ENCODE measurements around the gene STAM.

STAM gene

GRCh38 chr10:17647326-17647725 is 3.4 kb downstream of the STAM start:
- DNase-seq (ENCODE audit: low read depth), result no peak

GRCh38 chr10:17648243-17649035 is 4.5 kb downstream of the STAM start:
- DNase-seq (ENCODE audit: low read depth), result no peak

GRCh38 chr10:17649052-17649451 is 5.1 kb downstream of the STAM start:
- no peak for DNase-seq (ENCODE audit: low read depth)

GRCh38 chr10:17649836-17650235 is 5.9 kb downstream of the STAM start:
- DNase-seq (ENCODE audit: low read depth), result no peak

DNA sequence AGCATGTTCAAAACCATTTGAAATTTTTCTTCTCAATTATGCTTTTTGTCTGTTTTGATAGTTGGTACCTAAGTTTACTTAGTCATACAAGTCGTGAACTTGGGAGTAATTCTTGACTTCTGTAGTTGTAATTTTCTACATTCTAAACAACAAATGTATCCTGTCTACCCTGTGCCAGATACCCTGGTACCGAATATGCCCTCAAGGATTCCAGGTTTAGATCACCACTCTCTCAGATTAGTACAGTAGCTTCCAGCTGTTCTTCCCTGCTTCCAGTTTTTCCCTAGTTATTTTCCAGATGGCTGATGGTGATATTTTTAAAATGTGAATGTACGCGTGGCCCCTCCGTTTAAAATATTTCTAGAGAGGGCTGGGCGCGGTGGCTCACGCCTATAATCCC is 6.5 kb downstream of the STAM start:
- DNase-seq (ENCODE audit: low read depth), result no peak

GRCh38 chr10:17651896-17652295 is 7.9 kb downstream of the STAM start:
- no peak for DNase-seq (ENCODE audit: low read depth)

DNA sequence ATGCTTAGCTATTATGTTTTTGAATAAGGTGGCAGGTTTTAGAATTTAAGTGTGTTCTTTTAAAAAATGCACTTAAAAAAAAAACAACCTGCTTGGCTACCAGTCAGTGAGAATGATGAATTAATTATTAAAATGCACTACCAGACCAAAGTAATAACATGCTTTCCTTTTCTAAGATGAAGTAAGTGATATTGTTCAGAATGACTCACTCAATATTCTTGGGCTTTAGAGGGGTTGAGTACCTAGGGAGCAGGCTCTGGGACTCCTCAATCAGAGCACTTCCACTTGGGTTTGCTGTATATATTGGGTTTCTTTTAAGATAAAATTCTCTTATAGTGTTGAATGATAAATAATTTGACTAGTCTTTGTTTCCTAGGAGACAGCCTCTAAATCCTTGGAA is 8.6 kb downstream of the STAM start:
- DNase-seq (ENCODE audit: low read depth), result no peak

- DNase-seq (ENCODE audit: low read depth), result no peak
These were observed 11.1 kb downstream of the STAM start for GRCh38 chr10:17655009-17655408.

- DNase-seq (ENCODE audit: low read depth), result no peak
These were observed 11.7 kb downstream of the STAM start for GRCh38 chr10:17655567-17656146.

GRCh38 chr10:17657103-17657500 is 13.2 kb downstream of the STAM start:
- DNase-seq (ENCODE audit: low read depth), result no peak

GRCh38 chr10:17659365-17659764 is 15.4 kb downstream of the STAM start:
- DNase-seq (ENCODE audit: low read depth), result no peak

- DNase-seq (ENCODE audit: low read depth), result no peak
These were observed 17.0 kb downstream of the STAM start for GRCh38 chr10:17660921-17661320.

DNA sequence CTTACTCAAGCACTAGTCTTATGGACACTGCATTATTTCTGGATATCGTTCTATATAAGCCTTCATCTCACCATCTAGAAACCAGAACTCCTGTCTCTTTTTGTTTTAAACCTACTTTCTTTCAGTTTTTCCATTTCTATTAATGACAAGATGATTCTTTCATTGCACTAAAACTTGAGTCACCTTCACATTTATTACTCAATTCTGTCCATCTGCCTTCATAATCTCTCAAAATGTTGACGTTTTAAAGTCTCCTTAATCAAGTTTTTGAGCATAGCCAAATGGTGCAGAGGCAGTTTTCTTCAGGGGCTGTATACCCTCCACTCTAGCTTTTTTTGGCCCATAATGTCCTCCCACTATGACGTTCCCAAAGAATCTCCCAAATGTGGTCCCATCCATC is 17.6 kb downstream of the STAM start:
- no peak for DNase-seq (ENCODE audit: low read depth)

DNA sequence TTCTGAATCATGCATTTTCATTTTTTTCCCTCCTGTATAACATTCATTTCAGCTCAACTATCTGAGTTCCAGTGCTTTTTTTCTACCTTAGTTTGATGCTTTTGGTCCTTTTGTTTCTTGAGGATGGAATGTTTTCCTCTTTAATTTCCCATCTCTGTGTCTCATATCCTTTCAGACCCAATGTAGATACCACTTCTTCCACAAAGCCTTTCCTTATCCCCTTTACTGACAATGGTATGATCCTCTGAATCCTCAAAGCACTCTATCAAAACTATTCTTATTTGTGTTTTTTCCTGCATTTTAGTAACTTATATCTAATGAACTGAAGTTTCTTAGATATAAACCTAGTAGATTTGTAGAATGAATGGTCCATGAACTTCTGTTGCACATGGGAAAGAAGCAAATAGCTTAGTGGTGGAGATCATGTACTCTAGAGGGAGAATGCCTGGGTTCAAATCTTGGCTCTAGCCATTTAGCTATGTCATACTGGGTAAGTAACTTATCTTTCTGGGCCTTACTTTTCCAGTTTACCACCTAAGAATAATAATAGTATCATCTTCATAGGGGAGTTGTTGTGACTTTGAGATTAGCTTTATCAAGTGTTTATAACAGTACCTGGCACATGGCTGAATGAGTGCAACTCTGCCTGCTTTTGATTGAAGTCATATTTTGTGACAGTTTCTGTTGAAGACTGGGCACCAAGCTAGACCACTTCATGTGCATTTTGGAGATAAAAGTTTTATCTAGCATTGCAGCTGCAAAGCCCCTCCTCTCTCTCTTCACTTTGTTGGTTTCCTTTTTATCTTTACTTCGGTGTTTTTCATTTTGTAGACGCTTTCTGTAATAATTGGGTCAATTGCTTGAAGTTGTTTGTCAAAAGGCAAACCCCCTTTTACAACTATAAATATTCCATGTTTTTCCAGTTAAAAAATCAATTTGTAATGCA is 18.5 kb downstream of the STAM start:
- DNase-seq (ENCODE audit: low read depth), result no peak

DNA sequence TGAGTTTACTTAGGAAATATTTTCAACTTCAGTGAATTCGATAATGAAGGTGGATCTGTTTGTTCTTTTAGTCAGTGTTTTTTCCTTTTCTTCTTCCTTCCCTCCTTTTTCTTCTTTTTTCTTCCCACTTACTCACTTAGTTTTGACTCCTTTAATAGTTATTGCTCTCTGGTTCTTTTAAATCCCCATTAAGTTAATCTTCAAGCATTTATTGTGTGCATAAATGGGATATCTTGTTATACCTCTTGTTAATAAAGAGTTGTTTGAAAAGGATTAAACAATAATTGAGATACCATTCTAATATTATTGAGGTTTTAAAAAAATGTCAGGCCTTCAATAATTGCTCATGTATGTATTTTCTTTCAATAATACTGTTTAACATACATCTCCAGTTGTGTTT is 19.5 kb downstream of the STAM start:
- no peak for DNase-seq (ENCODE audit: low read depth)

GRCh38 chr10:17665747-17666146 is 21.8 kb downstream of the STAM start:
- peak; percentile 53 for DNase-seq (ENCODE audit: low read depth)

- DNase-seq (ENCODE audit: low read depth), result no peak
These were observed 24.7 kb downstream of the STAM start for GRCh38 chr10:17668435-17669184.

DNA sequence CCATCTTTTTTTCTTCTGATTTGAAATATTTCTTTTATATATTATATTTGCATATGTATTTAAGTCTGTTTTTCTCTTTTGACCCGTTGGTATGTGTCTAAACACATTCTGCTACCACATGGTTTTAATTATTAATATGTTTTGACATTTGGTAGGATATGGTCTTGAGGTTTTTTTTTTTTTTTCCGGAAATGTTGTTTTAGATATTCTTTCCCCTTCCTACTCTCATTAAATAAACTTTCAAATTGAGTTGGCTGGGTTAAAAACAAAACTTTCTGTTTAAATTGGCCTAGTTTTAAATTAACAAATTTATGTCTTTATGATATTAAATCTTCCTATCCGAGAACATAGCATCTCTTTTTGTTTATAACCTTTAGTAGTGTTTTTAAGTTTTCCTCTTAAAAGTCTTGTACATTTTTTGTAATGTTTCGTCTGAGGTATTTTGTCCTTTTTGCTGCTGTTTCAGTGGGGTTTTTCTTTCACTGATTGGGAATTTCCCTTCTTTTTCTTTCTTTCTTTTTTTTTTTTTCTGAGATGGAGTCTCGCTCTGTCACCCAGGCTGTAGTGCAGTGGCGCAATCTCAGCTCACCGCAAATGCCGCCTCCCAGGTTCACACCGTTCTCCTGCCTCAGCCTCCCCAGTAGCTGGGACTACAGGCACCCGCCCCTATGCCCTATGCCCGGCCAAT is 25.4 kb downstream of the STAM start:
- DNase-seq (ENCODE audit: low read depth), result no peak

DNA sequence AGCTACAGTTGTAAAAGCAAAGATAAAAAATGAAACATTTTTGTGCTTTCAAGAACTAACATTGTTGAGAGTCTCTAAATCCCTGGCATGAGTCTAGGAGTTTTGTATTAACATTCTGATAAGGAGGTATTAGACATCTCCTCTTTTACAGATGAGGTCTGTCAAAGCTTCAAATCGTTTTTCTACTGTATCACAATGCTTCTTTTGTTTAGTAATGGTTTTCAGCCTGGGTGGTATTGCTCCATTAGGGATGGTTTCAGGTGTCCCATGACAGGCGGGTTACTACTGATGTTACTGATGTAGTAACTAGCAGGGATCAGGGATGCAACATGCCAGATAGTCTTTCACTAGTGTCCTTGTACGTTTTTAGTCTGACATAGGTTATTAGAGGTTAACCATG is 27.4 kb downstream of the STAM start:
- DNase-seq (ENCODE audit: low read depth), result no peak

- DNase-seq (ENCODE audit: low read depth), result peak; percentile 67
These were observed 29.6 kb downstream of the STAM start for GRCh38 chr10:17673471-17674061.

GRCh38 chr10:17674566-17674965 is 30.6 kb downstream of the STAM start:
- DNase-seq (ENCODE audit: low read depth), result no peak
